RKO (cell line): ENCODE data around the gene CD1E.
"Not testable (repeated sequence)": the region's sequence is repeated elsewhere in the genome, so short reads cannot be mapped to it uniquely, and the experiment has no call there.

Experiments
- DNase-seq: peaks from one replicate; pipeline ENCODE4 v3.0.0-alpha.2; 2016; ENCODE audit warnings: low spot score

CD1E gene

GRCh38 chr1:158353303-158354075 lies at the start of gene CD1E:
TSS of gene CD1E (plus strand) at chr1:158353894. CDS start at chr1:158353989, 95 bp downstream.
- DNase-seq = no peak

DNA sequence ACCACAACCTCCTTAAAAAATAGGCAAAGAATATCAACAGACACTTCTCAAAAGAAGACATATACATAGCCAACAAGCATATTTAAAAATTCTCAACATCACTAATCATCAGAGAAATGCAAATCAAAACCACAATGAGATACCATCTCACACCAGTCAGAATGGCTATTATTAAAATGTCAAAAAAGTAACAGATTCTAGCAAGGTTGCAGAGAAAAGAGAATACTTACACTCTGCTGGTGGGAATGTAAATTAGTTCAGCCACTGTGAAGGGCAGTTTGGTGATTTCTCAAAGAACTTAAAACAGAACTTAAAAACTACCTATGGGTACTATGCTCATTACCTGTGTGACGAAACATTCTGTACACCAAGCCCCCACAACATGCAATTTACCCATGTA lies 43.1 kb upstream of the CD1E start:
- no peak for DNase-seq

GRCh38 chr1:158311066-158311465 lies 42.6 kb upstream of the CD1E start:
- no peak for DNase-seq

DNA sequence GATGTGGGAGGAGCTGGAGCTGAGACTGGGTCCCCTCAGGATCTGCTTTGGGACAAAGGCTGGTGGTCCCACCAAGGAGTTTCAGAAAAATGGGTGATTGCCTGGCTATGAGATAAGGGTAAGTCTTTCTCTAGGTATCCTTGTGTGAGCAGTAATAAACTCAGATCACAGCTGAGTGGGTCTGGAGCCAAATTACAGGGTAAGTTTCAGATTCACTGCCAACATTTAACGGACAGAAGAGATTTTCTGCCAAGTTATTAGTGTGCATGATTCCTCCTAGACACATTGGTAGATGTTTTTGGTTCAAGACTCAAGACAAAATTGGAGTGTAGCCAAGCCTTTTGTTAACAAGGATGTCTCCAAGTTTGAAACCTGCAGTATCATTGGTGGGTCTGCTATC lies 29.8 kb upstream of the CD1E start:
- DNase-seq = no peak

DNA sequence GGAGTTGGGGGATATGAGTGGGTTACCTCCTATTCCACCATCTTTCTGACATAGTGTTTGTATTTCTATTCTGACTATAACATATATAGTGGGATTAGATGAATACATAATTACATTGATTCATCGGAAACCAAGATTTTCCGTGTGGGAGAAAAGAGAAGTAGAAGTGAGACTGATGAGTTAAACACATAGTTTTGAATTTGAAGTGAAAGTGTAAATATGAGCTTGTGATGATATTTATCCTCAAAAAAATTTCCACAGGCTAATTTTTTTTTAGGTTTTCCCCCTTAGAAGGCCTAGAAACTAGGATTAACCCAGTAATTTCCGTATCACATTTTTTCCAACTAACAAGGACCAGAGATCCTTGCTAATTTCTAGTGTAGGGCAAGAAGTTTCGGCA lies 29.3 kb upstream of the CD1E start:
- no peak for DNase-seq

GRCh38 chr1:158327481-158327880 lies 26.2 kb upstream of the CD1E start:
- DNase-seq = no peak

DNA sequence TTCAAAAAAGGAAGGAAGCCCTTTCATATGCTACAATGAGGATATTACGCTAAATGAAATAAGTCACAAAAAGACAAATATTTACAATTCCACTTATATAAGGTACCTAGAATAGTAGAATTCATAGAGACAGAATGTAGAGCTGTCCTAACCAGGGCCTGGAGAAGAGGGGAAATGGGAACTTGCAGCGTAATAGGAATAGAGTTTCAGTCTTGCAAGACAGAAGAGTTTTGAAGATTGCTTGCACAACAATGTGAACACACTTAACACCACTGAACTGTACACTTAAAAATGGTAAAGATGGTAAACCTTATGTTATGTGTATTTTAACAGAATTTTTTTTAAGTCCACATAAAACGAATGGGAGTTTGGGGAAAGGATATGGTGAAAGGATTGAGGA lies 25.3 kb upstream of the CD1E start:
- DNase-seq = no peak

- no peak for DNase-seq
Measured at GRCh38 chr1:158329300-158329699, 24.4 kb upstream of the CD1E start.

DNA sequence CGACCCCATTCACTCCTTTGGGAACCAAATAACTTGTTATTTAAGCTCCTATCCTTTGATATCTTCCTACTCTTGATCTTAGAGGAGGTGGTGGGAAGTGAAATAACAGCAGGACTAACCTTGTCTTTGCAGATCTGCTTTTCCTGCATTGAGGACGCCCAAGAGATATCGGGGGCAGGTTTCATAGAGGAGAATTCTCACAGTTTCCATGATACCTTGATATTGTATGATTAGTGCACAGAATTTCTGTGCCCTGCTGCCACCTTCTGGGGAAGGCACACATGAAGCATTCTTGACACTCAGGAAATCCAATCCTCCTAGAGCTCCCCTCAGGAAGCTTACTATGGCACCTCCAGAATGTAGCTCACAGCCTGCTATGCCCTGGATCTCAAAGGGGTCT lies 24.0 kb upstream of the CD1E start:
- DNase-seq = peak; percentile 37

- no peak for DNase-seq
Measured at GRCh38 chr1:158330391-158331105, 23.1 kb upstream of the CD1E start.

GRCh38 chr1:158331106-158331425 lies 22.6 kb upstream of the CD1E start:
- DNase-seq = no peak

- no peak for DNase-seq
Measured at GRCh38 chr1:158331481-158332150, 22.1 kb upstream of the CD1E start, which contains the start of gene CD1B. TSS of gene CD1B (minus strand) at chr1:158331531. CDS start at chr1:158331423, 108 bp downstream.

DNA sequence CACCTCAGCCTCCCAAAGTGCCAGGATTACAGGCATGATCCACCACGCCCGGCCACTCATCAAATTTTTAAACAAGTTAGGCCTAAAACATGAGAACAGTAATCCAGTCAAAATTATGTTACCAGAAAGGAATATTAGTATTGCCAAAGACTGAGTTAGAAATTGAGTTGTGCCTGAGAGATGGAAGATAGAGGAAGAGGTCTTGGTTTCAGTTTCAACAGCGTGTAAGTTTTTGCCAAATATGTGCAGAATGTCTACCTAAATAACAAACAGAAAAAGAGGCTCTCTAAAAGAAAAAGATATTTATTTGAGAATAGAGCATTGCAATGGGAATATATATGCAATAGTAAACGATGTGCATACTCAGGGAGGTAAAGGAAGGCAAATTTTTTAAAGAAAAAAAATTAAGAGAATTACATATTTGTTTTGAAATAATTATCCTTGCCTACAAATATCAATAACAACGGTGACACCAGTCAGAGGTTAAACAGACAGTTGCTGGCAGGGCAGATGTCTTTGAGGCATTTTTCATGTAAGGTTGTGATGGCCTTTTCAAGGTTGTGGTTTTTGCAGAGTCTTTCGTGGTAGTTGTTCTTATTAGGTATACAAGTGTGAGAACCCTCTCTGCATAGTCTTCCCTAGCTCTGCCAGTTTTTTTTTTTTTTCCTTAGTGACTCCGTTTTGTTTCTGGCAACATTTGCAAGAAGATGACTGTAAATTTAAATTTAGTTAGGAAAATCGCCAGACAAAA lies 20.1 kb upstream of the CD1E start:
- DNase-seq = no peak

DNA sequence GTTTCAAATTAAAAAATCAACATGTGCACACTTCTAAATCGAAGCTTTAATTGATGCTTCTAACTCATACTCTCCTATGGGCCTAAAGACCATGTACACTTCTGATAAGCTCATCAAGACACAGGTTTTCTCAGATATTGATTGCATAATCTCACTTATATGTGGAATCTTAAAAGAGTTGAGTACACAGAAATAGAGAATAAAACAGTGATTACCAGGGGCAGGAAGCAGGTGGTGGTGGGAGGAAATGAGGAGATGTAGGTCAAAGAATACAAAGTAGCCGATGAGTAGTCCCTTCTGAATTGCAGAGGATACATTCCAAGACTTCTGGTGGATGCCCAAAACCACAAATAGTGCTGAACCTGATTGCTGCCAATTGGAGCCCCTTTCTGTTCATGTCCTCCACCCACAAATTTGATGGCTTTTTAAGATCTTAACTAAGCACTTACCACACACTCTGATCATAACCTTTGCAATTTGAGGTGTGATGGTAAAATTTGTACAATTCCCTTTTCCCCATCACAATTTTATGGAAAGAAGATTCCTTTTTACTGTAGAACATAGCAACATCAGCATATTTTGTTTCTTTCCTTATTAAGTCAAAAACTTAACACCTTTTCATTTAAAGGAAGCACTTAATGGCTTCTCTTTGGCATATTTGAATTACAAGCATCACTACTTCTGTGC lies 19.0 kb upstream of the CD1E start:
- no peak for DNase-seq

DNA sequence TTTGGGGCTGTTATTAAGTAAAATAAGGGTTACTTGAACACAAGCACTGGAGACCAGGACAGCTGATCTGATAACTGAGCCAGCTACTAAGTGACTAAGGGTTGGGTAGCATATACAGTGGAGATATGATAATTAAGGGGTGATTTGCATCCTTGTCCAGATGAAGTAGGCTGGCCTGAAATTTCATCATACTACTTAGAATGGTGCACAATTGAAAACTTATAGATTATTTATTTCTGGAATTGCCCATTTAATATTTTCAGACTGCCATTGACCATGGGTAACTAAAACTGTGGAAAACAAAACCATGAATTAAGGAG lies 18.5 kb upstream of the CD1E start:
- DNase-seq = no peak

DNA sequence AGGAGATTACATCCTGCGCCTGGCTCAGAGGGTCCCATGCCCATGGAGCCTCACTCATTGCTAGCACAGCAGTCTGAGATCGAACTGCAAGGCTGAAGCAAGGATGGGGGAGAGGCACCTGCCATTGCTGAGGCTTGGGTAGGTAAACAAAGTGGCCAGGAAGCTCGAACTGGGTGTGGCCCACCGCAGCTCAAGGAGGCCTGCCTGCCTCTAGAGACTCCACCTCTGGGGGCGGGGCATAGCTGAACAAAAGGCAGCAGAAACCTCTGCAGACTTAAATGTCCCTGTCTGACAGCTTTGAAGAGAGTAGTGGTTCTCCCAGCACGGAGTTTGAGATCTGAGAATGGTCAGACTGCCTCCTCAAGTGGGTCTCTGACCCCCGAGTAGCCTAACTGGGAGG lies 17.3 kb upstream of the CD1E start:
- not testable (repeated sequence) for DNase-seq

DNA sequence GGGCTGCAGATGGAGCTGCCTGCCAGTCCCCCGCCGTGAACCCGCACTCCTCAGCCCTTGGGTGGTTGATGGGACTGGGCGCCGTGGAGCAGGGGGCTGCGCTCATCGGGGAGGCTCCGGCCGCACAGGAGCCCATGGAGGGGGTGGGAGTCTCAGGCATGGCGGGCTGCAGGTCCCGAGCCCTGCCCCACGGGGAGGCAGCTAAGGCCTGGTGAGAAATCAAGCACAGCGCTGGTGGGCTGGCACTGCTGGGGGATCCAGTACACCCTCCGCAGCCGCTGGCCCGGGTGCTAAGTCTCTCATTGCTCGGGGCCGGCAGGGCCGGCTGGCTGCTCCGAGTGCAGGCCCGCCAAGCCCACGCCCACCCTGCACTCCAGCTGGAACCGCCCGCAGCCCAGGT lies 4.7 kb upstream of the CD1E start:
- DNase-seq = not testable (repeated sequence)

DNA sequence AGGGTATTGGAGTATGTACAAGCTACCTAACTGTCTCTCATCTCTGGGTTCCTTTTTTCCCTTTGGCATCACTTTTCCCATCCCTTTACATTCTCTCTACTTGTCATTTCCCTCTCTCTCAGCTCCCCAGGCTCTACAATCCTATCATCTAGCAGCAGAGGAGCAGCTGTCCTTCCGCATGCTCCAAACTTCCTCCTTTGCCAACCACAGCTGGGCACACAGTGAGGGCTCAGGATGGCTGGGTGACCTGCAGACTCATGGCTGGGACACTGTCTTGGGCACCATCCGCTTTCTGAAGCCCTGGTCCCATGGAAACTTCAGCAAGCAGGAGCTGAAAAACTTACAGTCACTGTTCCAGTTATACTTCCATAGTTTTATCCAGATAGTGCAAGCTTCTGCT lies 561 bp downstream of the CD1E start:
- DNase-seq = no peak

- no peak for DNase-seq
Measured at GRCh38 chr1:158355773-158356285, 2.1 kb downstream of the CD1E start.

GRCh38 chr1:158356616-158357015 lies 2.9 kb downstream of the CD1E start:
- DNase-seq = no peak

GRCh38 chr1:158357441-158357840 lies 3.7 kb downstream of the CD1E start:
- DNase-seq = no peak

DNA sequence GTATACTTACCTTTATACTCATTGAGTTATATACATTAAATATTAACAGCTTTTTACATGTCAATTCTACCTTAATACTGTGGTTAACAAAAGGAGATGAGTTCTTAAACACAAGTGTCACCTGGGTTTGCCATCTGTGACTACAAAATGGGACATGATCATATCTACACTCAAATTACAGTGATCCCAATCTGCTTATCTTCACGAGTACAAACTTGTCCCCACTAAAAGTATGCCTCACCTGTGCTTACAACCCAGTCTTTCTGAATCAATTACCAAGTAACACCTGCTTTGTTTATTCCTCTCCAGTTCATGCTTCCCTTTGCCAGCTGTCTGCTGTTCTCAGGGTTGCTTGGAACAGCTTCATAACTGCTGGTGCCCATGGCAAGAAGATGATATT lies 8.8 kb downstream of the CD1E start:
- no peak for DNase-seq
